ENCODE results near the gene RERE.
"Not testable (repeated sequence)": the region's sequence is repeated elsewhere in the genome, so short reads cannot be mapped to it uniquely, and the experiment has no call there.

The RERE gene

DNA sequence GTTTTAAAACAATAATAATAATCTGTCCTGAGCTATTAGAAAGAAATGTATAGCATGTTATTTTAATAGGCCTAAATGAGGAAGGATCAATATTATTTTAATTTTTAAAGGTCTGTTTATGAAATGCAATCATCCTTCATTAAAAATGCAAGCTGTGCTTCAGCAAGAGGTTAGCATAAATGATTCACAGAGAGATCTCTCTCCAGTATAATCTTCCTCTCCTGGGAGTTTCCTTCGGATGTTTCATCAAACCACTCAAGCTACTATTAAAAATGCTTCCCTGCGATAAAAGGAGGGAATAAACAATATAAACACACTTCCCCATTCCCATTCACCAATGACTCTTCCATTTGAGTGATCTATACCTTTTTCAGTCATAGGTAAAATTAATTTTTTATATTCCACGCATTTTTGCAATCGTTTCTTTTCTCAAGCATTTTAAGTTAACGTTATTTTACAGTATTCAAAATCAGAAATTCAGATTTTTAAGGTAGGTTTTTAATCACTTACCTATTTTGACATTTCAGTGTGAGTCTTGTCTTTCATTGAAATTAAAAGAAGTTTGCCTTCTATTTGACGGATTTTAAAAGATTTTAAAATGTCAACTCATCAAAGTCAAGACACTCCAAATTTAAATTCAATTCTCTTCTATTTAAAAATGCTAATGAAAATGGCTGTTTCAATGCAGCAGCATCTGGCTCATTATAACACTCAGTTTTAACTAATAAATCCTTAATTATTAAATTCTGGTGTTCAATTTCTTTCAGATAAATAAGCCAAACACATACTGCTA, 64.3 kb downstream of the RERE start:
- DNase-seq (ENCODE audit: low read depth, low spot score), result no peak

DNA sequence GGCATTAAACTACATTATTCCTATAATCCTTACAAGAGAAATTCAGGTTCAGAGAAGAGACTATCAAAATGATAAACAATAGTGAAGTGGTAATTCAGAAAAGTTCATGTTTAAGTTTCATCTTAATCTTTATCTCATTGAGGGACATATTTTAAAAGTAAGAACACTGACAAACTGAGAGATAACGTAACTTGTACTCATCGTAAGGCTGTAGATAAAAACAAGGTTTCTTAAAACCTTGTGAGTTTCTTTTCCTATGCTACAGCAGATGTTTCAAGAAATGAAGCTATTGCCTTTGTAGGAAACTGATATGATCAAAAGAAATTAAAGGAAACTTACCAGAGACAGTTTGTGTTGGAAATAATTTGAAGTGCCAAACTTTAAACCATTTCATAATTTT, 65.0 kb downstream of the RERE start:
- DNase-seq (ENCODE audit: low read depth, low spot score), result no peak

DNA sequence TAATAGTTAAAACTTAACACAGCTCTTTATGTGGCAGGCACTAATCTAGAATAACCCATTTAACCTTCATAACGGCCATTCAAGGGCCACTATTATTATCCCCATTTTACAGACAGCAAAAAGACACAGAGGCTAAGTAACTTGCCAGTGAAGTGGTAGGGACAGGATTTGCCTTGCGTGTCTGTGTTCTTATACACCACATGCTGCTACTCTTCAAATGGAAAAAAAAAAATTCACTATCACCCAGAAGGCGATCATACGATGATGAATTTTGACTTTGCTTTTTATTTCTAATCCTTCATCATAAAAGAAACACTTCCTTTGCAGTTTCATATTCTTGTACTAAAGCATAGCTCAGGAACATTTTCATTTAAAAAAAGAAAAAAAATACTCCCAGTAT, 65.5 kb downstream of the RERE start:
- no peak for DNase-seq (ENCODE audit: low read depth, low spot score)

- no peak for DNase-seq (ENCODE audit: low read depth, low spot score)
Measured at GRCh38 chr1:8747879-8748825, 69.3 kb downstream of the RERE start.

GRCh38 chr1:8746554-8746953, 70.9 kb downstream of the RERE start:
- DNase-seq (ENCODE audit: low read depth, low spot score), result no peak

DNA sequence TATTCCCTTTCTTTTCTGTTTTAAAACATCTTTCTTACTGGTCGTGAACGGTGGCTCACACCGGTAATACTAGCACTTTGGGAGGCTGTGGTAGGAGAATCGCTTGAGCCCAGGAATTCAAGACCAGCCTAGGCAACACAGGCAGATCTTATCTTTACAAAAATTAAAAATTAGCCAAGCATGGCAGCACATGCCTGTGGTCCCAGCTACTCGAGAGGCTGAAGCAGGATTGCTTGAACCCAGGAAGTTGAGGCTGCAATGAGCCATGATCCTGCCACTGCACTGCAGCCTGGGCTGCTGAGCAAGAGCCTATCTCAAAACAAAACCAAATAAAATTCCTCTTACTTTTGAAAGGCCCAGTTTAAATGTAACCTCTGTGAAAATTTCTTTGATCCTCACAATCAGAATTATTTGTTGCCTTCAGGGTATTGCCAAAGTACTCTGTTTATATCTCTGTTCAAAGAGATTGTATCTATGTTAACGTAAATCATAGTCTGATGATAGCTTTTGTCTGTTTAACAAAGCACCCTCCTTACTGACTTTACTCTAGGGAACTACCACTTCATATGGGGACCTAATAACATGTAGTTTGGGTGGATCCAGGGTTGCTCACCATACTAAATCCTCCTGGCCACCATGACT, 71.6 kb downstream of the RERE start:
- no peak for DNase-seq (ENCODE audit: low read depth, low spot score)

- no peak for DNase-seq (ENCODE audit: low read depth, low spot score)
Measured at GRCh38 chr1:8745346-8745745, 72.1 kb downstream of the RERE start.

DNA sequence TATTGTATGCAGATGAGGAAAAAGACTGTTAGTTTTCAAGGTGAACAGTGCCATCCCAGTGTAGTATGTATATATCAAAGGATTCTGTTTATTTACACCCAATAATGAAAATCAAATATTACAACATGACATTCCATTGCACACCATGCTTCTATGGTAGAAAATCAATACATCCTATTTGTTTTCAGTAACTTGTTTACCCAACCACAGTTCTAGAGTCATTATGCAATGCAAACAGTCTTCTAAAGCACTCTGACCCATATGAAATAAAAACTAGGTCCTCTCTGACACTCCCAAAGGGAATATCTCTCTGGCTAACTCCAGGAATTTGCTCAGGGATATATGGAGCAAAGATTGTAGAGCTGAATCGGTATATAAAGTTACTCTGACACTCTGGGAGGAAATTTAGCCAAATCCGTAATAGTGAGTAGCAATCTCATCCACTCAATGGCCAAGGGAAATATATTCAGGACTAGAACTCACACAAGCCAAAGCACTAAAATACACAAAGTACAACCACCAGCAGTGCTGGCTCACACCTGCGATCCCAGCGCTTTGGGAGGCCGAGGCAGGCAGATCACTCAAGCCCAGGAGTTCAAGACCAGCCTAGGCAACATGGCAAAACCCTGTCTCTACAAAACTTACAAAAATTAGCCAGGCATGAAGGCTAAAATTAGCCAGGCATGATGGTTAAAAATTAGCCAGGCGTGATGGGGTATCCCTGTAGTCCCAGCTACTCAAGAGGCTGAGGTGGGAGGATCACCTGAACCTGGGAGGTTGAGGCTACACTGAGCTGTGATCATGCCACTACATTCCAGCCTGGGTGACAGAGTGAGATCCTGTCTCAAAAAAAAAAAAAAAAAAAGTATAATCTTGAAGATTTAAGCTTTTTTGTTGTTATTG, 75.2 kb downstream of the RERE start:
- DNase-seq (ENCODE audit: low read depth, low spot score), result no peak

- DNase-seq (ENCODE audit: low read depth, low spot score), result no peak
Measured at GRCh38 chr1:8740034-8740449, 77.4 kb downstream of the RERE start.

DNA sequence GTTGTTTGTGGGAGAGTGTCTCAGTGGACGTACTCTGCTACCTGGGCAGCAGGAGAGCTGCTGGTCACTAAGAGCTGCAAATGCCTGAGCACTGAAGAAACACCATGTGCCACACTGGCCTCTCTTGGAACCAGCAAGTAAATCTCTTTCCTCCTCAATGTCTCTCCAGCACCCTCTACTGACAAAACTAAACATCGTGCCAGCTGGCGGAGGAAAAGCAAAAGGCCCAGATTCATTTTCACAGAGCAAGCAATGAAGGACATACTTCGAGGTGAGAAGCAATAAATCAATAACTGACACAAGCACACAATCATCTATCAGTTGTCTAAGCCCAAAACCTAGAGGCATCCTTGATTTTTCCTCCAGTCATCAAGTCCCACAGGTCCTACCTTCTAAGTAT, 78.1 kb downstream of the RERE start:
- DNase-seq (ENCODE audit: low read depth, low spot score), result no peak

DNA sequence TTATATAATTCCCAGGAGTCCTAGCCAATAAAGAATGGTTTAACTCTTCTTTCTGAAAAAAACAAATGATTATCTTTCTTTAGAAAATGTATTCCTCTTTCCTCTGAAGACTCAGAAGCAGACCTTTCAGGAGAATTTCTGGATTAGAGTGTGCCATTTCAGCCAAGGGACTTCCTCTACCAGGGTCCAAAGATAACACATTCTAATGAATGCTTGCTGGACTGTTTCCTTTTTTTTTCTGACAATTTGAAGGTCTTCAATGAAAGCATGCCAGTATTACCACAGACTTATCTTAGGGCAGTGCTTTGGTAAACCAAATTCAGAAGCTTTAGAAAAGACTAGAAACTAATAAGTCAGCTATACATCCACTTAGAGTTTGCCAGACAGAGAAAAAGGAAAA, 80.5 kb downstream of the RERE start:
- no peak for DNase-seq (ENCODE audit: low read depth, low spot score)

DNA sequence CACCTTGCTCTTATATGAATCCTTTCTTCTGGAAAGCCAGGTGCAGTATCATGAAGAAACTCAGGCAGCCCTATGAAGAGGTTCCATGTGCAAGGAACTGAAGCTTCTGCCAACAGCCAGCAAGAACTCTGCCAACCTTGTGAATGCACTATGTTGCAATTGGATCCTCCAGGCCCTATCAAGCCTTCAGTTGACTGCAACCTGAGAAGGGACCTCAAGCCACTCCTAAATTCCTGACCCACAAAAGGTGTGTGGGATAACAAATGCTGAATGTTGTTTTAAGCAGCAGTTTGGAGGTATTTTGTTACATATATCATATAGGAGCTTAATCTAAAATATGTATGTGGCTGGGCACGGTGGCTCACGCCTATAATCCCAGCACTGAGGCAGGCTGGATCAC, 84.0 kb downstream of the RERE start:
- DNase-seq (ENCODE audit: low read depth, low spot score), result no peak

GRCh38 chr1:8731162-8731561, 86.3 kb downstream of the RERE start:
- DNase-seq (ENCODE audit: low read depth, low spot score), result no peak

- DNase-seq (ENCODE audit: low read depth, low spot score), result no peak
Measured at GRCh38 chr1:8728464-8728863, 89.0 kb downstream of the RERE start.

DNA sequence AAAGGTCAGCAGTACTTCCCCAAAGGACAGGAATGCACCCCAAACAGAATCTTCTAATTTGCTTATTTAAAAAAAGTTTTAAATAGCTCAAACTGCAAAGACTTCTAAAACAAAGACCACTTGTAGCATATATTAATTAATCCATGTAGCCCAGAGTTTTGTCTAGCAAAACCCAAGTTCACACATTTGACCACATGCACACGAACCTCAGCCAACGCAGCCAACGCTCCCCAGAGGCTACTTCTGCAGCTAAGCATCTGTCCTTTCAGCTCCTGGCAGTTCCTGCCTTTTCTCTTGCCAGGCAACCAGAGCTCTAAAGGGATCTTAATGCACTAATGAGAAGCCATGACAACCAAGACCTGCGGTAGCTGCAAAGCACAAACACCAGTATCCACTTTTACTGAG, 89.6 kb downstream of the RERE start:
- DNase-seq (ENCODE audit: low read depth, low spot score), result no peak

DNA sequence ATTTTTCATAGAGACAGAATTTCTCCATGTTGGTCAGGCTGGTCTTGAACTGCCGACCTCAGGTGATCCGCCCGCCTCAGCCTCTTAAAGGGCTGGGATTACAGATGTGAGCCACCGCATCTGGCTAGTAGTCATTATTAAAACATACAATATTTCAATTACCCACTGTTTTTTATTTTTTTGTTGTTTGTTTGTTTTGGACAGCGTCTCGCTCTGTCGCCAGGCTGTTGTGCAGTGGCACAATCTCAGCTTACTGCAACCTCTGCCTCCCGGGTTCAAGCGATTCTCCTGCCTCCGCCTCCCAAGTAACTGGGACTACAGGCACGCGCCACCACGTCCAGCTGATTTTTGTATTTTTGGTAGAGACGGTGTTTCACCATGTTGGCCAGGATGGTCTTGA, 90.1 kb downstream of the RERE start:
- not testable (repeated sequence) for DNase-seq (ENCODE audit: low read depth, low spot score)

GRCh38 chr1:8726801-8727186, 90.6 kb downstream of the RERE start:
- DNase-seq (ENCODE audit: low read depth, low spot score), result not testable (repeated sequence)

DNA sequence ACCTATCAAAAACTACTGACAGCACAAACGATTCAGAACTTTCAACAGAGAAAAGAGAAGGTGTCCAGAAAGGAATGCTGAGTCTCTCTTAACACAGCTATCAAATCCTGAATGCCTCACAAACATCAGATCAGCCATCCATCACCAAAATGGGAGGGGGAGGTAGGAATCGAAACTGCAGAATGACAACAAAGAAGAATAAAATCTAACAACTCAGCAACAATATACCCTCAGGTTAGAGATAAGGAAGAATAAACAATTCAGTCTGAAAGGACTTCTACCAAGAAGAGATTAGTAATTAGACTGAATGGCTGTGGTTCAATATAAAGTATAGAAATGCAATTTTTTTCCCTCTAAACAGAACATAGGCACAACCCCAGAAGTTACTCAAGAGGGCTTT, 94.4 kb downstream of the RERE start:
- no peak for DNase-seq (ENCODE audit: low read depth, low spot score)

- no peak for DNase-seq (ENCODE audit: low read depth, low spot score)
Measured at GRCh38 chr1:8722366-8722765, 95.1 kb downstream of the RERE start.

- no peak for DNase-seq (ENCODE audit: low read depth, low spot score)
Measured at GRCh38 chr1:8721679-8722324, 95.6 kb downstream of the RERE start.

DNA sequence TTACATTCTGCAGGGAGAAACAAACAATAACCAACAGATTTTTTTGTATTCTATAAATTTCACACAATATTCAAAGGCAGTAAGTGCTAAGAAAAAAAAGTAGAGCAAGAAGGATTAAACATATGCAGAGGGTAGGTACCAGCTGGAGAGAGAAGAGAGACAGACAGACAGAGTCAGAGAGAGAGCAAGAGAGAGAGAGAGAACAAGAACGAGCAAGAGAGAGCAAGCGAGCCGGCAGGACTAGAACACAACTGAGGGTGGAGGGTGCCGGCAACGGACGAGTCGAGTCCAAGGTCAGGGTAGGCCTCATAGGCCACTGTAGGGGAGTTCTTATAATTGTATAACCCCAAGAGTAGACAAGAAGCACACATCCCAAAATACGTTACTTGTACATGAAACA, 97.1 kb downstream of the RERE start:
- DNase-seq (ENCODE audit: low read depth, low spot score), result no peak

All from activated naive CD8-positive, alpha-beta T cell treated with anti-CD3 and anti-CD28 coated beads, Interleukin-2, amount 50 U/mL, for 16 hours (primary cell).